A673 (cell line): ENCODE data around the gene PLEK2.

Experiments
- EZH2 ChIP-seq: fragments of 200-600 bp; sonication (generic); IDR thresholded peaks from 2 replicates; pipeline ENCODE4 v1.6.1; 2017; ENCODE audit warnings: borderline replicate concordance, low read depth, mild to moderate bottlenecking, mixed read lengths, antibody characterized with exemption, low read length; ENCODE audit not compliant: poor library complexity, severe bottlenecking
- TF ChIP-seq, protein P1 (sequence below): fragments of 300-800, 200-600 bp; sonication (generic); conservative IDR thresholded peaks from 2 replicates; pipeline ENCODE4 v1.5.1; 2017; ENCODE audit warnings: low read depth, mild to moderate bottlenecking, antibody characterized with exemption, low read length, moderate library complexity, mixed read lengths

- TF ChIP-seq, protein P1, sequence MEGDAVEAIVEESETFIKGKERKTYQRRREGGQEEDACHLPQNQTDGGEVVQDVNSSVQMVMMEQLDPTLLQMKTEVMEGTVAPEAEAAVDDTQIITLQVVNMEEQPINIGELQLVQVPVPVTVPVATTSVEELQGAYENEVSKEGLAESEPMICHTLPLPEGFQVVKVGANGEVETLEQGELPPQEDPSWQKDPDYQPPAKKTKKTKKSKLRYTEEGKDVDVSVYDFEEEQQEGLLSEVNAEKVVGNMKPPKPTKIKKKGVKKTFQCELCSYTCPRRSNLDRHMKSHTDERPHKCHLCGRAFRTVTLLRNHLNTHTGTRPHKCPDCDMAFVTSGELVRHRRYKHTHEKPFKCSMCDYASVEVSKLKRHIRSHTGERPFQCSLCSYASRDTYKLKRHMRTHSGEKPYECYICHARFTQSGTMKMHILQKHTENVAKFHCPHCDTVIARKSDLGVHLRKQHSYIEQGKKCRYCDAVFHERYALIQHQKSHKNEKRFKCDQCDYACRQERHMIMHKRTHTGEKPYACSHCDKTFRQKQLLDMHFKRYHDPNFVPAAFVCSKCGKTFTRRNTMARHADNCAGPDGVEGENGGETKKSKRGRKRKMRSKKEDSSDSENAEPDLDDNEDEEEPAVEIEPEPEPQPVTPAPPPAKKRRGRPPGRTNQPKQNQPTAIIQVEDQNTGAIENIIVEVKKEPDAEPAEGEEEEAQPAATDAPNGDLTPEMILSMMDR: peak; percentile 100
- no peak for TF ChIP-seq EZH2
These were observed 52.0 kb downstream of the PLEK2 start, which contains the start of the genes ATP6V1D and EIF2S1 for GRCh38 chr14:67359775-67360469.
